ENCODE data around the gene OSBPL3.

- no peak for TF ChIP-seq CTCF (IDR thresholded peaks at IDR 0.05)
- TF ChIP-seq EZH2phosphoT487 (IDR thresholded peaks at IDR 0.05) = no peak
Observed at GRCh38 chr7:24884401-24884800, 95.6 kb downstream of the OSBPL3 start.

Measured in neural progenitor cell (in vitro differentiated cells).